OCI-LY1 (cell line): ENCODE results near the gene CRTC1.
"Not testable (repeated sequence)": the region's sequence is repeated elsewhere in the genome, so short reads cannot be mapped to it uniquely, and the experiment has no call there.

ENCODE experiments used
- H2AFZ ChIP-seq: fragments of 200-600 bp; sonication (generic), shearing (Covaris generic); 2 replicates; pipeline ENCODE4 v1.6.0; 2014; ENCODE audit warnings: antibody characterized with exemption, mild to moderate bottlenecking, low read length
- H3F3A ChIP-seq: fragments of 200-600 bp; sonication (generic), shearing (Covaris generic); 2 replicates; pipeline ENCODE4 v1.6.0; 2014; ENCODE audit warnings: mild to moderate bottlenecking, antibody characterized with exemption, low read length, moderate library complexity; ENCODE audit not compliant: insufficient read depth
- H3K27ac ChIP-seq: fragments of 200-600 bp; sonication (generic); 2 replicates; pipeline ENCODE4 v1.5.1; 2014; ENCODE audit warnings: low read length, mixed run types, mild to moderate bottlenecking, low read depth; ENCODE audit not compliant: poor library complexity, severe bottlenecking
- H3K27me3 ChIP-seq: fragments of 200-600 bp; sonication (generic); 2 replicates; pipeline ENCODE4 v1.6.0; 2014; ENCODE audit warnings: antibody characterized with exemption, mild to moderate bottlenecking, low read length, moderate library complexity; ENCODE audit not compliant: insufficient read depth
- H3K36me3 ChIP-seq: fragments of 200-600 bp; sonication (generic); 2 replicates; pipeline ENCODE4 v1.6.1; 2014; ENCODE audit warnings: mild to moderate bottlenecking, antibody characterized with exemption, low read length, moderate library complexity, mixed read lengths; ENCODE audit not compliant: insufficient read depth
- H3K4me1 ChIP-seq: fragments of 200-600 bp; sonication (generic); 2 replicates; pipeline ENCODE4 v1.5.1; 2014; ENCODE audit warnings: mild to moderate bottlenecking, low read length, moderate library complexity; ENCODE audit not compliant: insufficient read depth, severe bottlenecking
- H3K4me2 ChIP-seq: fragments of 200-600 bp; sonication (generic), shearing (Covaris generic); 2 replicates; pipeline ENCODE4 v1.6.1; 2014; ENCODE audit warnings: low read length
- H3K4me3 ChIP-seq: fragments of 200-600 bp; sonication (generic); 2 replicates; pipeline ENCODE4 v1.5.1; 2014; ENCODE audit warnings: low read length, low read depth, mild to moderate bottlenecking, mixed read lengths; ENCODE audit not compliant: poor library complexity, severe bottlenecking
- H3K79me2 ChIP-seq: fragments of 200-600 bp; shearing (Covaris generic); 2 replicates; pipeline ENCODE4 v1.6.1; 2016; ENCODE audit warnings: mixed run types, low read length, mixed read lengths; ENCODE audit not compliant: insufficient read depth
- H3K9ac ChIP-seq: fragments of 200-600 bp; sonication (generic), shearing (Covaris generic); 2 replicates; pipeline ENCODE4 v1.6.1; 2014; ENCODE audit warnings: mild to moderate bottlenecking, low read length, mixed read lengths
- H3K9me2 ChIP-seq: fragments of 200-600 bp; sonication (generic), shearing (Covaris generic); 2 replicates; pipeline ENCODE4 v1.6.1; 2014; ENCODE audit warnings: low read depth, mild to moderate bottlenecking, low read length, mixed read lengths
- H3K9me3 ChIP-seq: fragments of 200-600 bp; shearing (Covaris generic); 2 replicates; pipeline ENCODE4 v1.6.1; 2014; ENCODE audit warnings: low read length, mixed read lengths
- H4K20me1 ChIP-seq: fragments of 200-600 bp; sonication (generic), shearing (Covaris generic); 2 replicates; pipeline ENCODE4 v1.6.0; 2016; ENCODE audit warnings: mild to moderate bottlenecking, low read length; ENCODE audit not compliant: insufficient read depth
- EZH2 ChIP-seq: fragments of 200-600 bp; sonication (generic), shearing (Covaris generic); IDR thresholded peaks from 2 replicates; pipeline ENCODE4 v1.8.0; 2017; ENCODE audit warnings: borderline replicate concordance, mixed run types, mild to moderate bottlenecking, antibody characterized with exemption, low read length, moderate library complexity, mixed read lengths
- TF ChIP-seq, protein P1 (sequence below): fragments of 200-600 bp; sonication (generic), shearing (Covaris generic); IDR thresholded peaks from 2 replicates; pipeline ENCODE4 v1.5.1; 2017; ENCODE audit warnings: mild to moderate bottlenecking, antibody characterized with exemption, low read length, moderate library complexity, mixed read lengths

Gene CRTC1

DNA sequence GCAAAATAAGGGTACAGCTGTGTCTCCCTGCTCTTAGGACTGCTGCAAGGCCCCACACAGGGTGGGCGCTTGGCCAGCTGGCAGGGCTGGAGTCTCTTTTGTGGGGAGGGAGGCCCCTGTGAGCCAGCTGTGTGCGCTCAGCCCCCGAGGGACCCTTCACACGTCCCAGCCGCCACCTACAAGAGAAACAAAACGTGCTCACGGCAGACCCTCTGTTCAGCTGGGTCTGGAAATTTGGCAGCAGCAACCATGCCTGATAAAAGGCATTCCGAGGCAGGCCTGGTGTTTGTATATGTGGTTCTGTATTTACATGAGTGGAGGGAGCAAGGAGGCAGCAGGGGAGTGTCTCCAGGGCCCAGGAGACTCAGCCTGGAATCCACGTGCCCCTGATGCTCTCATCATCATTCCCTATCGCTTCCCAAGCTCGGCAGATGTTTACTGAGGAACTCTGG, 49.7 kb downstream of the CRTC1 start:
- no peak overlapping the region for H3K9ac ChIP-seq
- H4K20me1 ChIP-seq: no peaks in the 10 kb centered on the region
- 0 out of 2 replicates have a peak, but pooled peaks cover 3% of the 10 kb centered on the region for H3K27me3 ChIP-seq
- H3K9me3 ChIP-seq: no peaks in the 10 kb centered on the region
- H3K9me2 ChIP-seq: no peaks in the 10 kb centered on the region
- no peak overlapping the region for H3K4me3 ChIP-seq
- H2AFZ ChIP-seq: no peak overlapping the region
- TF ChIP-seq, protein P1, sequence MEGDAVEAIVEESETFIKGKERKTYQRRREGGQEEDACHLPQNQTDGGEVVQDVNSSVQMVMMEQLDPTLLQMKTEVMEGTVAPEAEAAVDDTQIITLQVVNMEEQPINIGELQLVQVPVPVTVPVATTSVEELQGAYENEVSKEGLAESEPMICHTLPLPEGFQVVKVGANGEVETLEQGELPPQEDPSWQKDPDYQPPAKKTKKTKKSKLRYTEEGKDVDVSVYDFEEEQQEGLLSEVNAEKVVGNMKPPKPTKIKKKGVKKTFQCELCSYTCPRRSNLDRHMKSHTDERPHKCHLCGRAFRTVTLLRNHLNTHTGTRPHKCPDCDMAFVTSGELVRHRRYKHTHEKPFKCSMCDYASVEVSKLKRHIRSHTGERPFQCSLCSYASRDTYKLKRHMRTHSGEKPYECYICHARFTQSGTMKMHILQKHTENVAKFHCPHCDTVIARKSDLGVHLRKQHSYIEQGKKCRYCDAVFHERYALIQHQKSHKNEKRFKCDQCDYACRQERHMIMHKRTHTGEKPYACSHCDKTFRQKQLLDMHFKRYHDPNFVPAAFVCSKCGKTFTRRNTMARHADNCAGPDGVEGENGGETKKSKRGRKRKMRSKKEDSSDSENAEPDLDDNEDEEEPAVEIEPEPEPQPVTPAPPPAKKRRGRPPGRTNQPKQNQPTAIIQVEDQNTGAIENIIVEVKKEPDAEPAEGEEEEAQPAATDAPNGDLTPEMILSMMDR: no peak
- no peak for TF ChIP-seq EZH2
- H3F3A ChIP-seq: no peaks in the 10 kb centered on the region
- no peaks in the 10 kb centered on the region for H3K36me3 ChIP-seq
- no peak overlapping the region for H3K4me2 ChIP-seq
- H3K4me1 ChIP-seq: no peaks in the 10 kb centered on the region
- no peak overlapping the region for H3K27ac ChIP-seq
- no peaks in the 10 kb centered on the region for H3K79me2 ChIP-seq

DNA sequence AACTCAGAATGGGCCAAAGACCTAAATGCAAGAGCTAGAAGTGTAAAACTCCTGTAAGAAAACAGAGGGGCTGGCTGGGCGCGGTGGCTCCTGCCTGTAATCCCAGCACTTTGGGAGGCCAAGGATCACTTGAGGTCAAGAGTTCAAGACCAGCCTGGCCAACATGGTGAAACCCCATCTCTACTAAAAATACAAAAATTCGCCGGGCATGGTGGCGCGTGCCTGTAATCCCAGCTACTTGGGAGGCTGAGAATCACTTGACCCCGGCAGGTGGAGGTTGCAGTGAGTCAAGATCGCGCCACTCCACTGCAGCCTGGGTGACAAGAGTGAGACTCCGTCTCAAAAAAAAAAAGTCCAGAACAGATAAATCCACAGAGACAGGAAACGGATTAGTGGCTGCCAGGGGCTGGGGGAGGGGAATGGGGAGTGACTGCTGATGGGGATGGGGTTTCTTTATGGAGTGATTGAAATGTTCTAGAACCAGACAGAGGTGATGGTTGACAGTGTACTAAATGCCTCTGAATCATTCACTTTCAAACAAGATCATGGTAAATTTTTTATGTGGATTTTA, 50.4 kb downstream of the CRTC1 start:
- not testable (repeated sequence) for H3K4me3 ChIP-seq, H3F3A ChIP-seq, H3K27me3 ChIP-seq, H3K79me2 ChIP-seq, H2AFZ ChIP-seq, H3K4me2 ChIP-seq, H3K9me2 ChIP-seq, H3K36me3 ChIP-seq, H3K27ac ChIP-seq, H3K4me1 ChIP-seq, H3K9me3 ChIP-seq, H3K9ac ChIP-seq, H4K20me1 ChIP-seq

DNA sequence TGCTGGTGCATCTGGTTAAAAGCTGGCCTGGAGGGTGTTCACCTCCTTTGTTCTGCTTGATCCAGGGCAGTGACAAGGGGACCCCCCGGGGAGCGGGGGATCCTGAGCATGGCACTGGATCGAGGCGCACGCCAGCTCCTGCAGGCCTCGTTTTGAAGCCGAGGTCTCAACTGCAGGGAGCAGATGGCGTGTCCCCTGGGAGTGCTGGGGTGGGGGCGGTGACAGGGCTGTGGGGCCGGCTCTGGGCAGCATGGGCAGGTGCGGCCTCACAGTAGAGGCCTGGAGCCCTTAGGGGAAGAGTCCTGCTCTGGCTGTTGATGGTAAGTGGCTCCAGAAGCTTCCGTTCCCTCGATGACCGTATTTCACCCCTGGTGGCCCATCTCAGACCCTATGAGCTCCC, 51.8 kb downstream of the CRTC1 start:
- Histone ChIP-seq H2AFZ (no peak overlapping the region), H3K27ac (no peak overlapping the region), H3K79me2 (no peaks in the 10 kb centered on the region), H3K9ac (no peak overlapping the region), H3K36me3 (no peaks in the 10 kb centered on the region), H3K9me3 (no peaks in the 10 kb centered on the region), H3K27me3 (0 out of 2 replicates have a peak, but pooled peaks cover 3% of the 10 kb centered on the region), H3K4me2 (no peak overlapping the region), H3F3A (no peaks in the 10 kb centered on the region), H3K4me1 (no peaks in the 10 kb centered on the region), H3K4me3 (no peak overlapping the region), H4K20me1 (no peaks in the 10 kb centered on the region), H3K9me2 (no peaks in the 10 kb centered on the region)
- TF ChIP-seq, protein P1: no peak
- no peak for TF ChIP-seq EZH2

DNA sequence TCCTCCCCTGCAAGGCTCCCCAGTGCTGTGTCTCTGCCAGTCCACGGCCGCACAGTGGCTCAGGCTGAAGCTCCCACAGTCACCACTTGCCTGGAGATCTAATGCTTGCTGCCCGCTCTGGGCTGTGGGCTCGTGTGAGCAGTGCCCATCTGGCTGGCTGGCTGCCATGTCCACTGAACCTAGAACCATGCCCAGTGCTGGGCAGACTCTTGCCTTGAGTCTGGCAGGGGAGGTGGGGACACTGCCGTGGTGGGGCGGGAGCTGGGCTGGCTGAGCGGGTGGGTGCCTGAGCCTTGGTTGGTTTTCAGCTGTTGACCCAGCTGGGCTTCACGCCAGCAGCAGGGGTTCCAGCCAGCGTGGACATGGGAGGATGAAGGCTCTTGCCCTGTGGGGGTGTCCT, 52.3 kb downstream of the CRTC1 start:
- Histone ChIP-seq H3K9me2 (no peaks in the 10 kb centered on the region), H3K27ac (no peak overlapping the region), H3K36me3 (no peaks in the 10 kb centered on the region), H3K27me3 (0 out of 2 replicates have a peak, but pooled peaks cover 3% of the 10 kb centered on the region), H3K9ac (no peak overlapping the region), H3K79me2 (no peaks in the 10 kb centered on the region), H3F3A (no peaks in the 10 kb centered on the region), H3K9me3 (no peaks in the 10 kb centered on the region), H3K4me1 (no peaks in the 10 kb centered on the region), H3K4me3 (no peak overlapping the region), H4K20me1 (no peaks in the 10 kb centered on the region), H2AFZ (no peak overlapping the region), H3K4me2 (no peak overlapping the region)
- TF ChIP-seq EZH2: no peak
- TF ChIP-seq, protein P1: no peak
